ENCODE results near the gene FOS. TPM values are rescaled to one million over a fixed set of nuclear protein-coding genes. Genes with fewer than 3 reads are reported as not detected.
"Not testable (repeated sequence)": the region's sequence is repeated elsewhere in the genome, so short reads cannot be mapped to it uniquely, and the experiment has no call there.

Gene FOS
- total RNA-seq, 2 donors from 2014 or later: 232 to 555 TPM

DNA sequence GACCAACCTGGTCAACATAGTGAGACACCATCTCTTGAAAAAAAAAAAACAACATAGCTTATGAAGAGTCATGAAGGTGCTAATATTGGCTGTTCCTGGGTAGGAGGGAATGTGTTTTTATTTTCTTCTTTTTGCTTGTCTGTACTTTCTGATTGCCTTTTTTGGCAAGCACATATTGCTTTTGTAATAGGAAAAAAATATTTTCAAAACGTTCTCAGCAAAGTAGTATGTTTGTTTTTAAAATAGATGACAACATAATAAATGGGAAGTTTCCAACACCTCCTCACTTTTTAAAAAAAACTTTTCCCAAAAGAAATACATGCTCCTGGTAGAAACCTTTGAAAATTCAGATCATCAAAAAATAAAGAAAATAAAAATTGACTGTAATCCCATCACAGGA, 20.9 kb downstream of the FOS start:
- DNase-seq (ENCODE audit: low spot score): no peak
- Histone ChIP-seq H3K36me3 (no peaks in the 10 kb centered on the region), H3K27ac (peak overlapping the region in 1 of 2 donors; percentile 51), H3K27me3 (no peaks in the 10 kb centered on the region), H3K4me3 (no peak overlapping the region), H3K4me1 (peaks cover 0 to 24% of the 10 kb centered on the region in 2 donors), H3K9me3 (no peaks in the 10 kb centered on the region)
- TF ChIP-seq, protein P1, sequence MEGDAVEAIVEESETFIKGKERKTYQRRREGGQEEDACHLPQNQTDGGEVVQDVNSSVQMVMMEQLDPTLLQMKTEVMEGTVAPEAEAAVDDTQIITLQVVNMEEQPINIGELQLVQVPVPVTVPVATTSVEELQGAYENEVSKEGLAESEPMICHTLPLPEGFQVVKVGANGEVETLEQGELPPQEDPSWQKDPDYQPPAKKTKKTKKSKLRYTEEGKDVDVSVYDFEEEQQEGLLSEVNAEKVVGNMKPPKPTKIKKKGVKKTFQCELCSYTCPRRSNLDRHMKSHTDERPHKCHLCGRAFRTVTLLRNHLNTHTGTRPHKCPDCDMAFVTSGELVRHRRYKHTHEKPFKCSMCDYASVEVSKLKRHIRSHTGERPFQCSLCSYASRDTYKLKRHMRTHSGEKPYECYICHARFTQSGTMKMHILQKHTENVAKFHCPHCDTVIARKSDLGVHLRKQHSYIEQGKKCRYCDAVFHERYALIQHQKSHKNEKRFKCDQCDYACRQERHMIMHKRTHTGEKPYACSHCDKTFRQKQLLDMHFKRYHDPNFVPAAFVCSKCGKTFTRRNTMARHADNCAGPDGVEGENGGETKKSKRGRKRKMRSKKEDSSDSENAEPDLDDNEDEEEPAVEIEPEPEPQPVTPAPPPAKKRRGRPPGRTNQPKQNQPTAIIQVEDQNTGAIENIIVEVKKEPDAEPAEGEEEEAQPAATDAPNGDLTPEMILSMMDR (IDR thresholded peaks at IDR 0.05): no peak

DNA sequence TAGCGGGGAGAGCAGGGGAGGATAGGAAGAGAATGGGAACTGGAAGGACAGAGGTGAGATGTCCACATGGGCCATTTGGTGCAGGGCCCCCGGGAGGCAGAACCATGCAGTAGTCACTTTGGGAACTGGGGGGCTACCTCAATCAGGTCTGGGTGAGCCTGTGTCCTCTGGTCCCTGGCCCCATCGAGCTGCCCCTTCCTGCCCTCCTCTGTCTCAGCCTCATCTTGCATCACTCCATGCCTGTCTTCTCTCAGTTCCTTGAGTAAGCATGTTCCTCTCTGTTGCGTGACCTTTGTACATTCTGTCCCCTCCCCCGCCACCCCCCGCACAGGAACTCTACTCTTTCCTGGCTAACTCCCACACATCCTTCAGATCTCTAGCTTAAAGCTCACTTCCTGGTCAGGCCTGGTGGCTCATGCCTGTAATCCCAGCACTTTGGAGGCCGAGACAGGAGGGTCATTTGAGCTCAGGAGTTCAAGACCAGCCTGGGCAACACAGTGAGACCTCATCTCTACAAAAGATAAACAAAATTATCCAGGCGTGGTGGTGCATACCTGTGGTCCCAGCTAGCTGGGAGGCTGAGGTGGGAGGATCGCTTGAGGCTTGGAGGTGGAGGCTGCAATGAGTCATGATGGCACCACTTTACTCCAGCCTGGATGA, 23.2 kb downstream of the FOS start:
- peaks cover 0 to 5% of the 10 kb centered on the region in 2 donors for H3K4me1 ChIP-seq
- no peaks in the 10 kb centered on the region for H3K9me3 ChIP-seq
- peak overlapping the region in 1 of 2 donors; percentile 9 for H3K27ac ChIP-seq
- H3K36me3 ChIP-seq: no peaks in the 10 kb centered on the region
- peak; percentile 68 for DNase-seq (ENCODE audit: low spot score)
- H3K4me3 ChIP-seq: no peak overlapping the region
- TF ChIP-seq, protein P1 (IDR thresholded peaks at IDR 0.05): no peak
- H3K27me3 ChIP-seq: no peaks in the 10 kb centered on the region

DNA sequence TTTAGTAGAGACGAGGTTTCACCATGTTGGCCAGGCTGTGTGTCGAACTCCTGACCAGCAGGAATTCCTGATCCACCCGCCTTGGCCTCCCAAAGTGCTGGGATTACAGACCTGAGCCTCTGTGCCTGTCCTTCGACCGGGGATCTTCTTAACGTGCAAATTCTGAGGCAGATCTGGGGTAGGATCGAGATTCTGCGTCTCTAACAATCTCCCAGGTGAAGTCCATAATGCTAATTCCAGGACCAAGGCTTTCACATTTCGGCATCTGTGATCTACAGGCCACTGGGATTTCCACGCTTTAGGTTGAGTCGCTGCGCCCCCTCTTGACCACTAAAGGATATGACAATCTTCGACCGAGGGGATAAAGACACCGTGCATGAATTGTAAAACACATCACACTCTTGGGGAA, 24.8 kb downstream of the FOS start:
- no peak overlapping the region for H3K4me3 ChIP-seq
- TF ChIP-seq, protein P1 (IDR thresholded peaks at IDR 0.05): peak; percentile 77 to 87
- H3K36me3 ChIP-seq: no peaks in the 10 kb centered on the region
- no peaks in the 10 kb centered on the region for H3K27me3 ChIP-seq
- H3K4me1 ChIP-seq: peaks cover 0 to 2% of the 10 kb centered on the region in 2 donors
- H3K27ac ChIP-seq: no peak overlapping the region
- no peaks in the 10 kb centered on the region for H3K9me3 ChIP-seq
- DNase-seq (ENCODE audit: low spot score): peak; percentile 82

DNA sequence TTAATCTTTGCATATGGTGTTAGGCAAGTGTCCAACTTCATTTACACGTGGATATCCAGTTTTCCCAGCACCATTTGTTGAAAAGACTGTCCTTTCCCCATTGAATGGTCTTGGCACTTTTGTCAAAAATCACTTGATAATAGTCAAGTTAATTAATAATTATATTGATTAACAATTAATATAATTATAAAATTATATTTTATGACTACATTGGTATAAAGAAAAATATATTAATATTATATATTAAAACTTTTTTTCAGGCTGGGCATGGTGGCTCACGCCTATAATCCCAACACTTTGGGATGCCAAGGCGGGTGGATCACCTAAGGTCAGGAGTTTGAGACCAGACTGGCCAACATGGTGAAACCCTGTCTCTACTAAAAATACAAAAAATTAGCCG, 27.8 kb downstream of the FOS start:
- not testable (repeated sequence) for H3K36me3 ChIP-seq; DNase-seq (ENCODE audit: low spot score); H3K9me3 ChIP-seq; H3K4me3 ChIP-seq; H3K27ac ChIP-seq; H3K27me3 ChIP-seq
- H3K4me1 ChIP-seq: peaks cover 0 to 16% of the 10 kb centered on the region in 2 donors

DNA sequence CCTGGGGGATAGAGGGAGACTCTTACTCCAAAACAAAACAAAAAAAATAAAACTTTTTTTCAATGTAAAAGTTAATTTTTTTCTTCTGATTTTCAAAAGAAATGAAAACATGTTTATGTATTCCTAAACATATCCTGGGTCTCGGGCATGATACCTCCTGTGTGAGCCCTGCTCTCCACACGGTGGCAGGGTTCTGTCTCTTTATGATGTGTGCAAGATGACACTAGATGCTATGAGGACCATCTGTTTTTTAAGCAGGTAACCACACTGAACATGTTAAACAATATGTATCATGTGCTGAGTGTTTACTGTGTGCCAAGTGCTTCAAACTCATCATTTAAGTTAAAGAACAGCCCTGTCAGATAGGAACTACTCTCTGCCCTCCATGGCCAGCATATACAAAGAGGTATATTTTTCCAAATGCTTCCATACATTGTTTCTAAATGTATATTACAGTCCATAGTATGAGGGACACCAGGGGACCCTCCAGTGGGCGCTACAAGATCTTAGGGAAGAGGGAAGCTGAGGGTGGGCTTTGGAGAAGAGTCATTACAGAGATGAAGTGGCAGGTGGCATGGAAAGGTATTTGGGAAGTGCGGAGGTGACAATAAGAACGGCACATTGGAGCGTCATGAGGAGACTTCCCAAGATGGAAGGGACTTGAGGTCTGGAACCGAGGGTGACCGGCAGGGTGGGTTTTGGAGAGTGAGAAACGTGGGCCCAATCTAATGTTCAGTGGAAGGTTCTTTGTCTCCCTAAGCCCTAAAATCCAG, 28.5 kb downstream of the FOS start:
- no peak for DNase-seq (ENCODE audit: low spot score)
- Histone ChIP-seq H3K9me3 (no peaks in the 10 kb centered on the region), H3K27ac (no peak overlapping the region), H3K4me1 (peaks cover 0 to 20% of the 10 kb centered on the region in 2 donors), H3K36me3 (no peaks in the 10 kb centered on the region), H3K27me3 (no peaks in the 10 kb centered on the region), H3K4me3 (no peak overlapping the region)
- TF ChIP-seq, protein P1 (IDR thresholded peaks at IDR 0.05): peak in 1 of 2 donors; percentile 41

DNA sequence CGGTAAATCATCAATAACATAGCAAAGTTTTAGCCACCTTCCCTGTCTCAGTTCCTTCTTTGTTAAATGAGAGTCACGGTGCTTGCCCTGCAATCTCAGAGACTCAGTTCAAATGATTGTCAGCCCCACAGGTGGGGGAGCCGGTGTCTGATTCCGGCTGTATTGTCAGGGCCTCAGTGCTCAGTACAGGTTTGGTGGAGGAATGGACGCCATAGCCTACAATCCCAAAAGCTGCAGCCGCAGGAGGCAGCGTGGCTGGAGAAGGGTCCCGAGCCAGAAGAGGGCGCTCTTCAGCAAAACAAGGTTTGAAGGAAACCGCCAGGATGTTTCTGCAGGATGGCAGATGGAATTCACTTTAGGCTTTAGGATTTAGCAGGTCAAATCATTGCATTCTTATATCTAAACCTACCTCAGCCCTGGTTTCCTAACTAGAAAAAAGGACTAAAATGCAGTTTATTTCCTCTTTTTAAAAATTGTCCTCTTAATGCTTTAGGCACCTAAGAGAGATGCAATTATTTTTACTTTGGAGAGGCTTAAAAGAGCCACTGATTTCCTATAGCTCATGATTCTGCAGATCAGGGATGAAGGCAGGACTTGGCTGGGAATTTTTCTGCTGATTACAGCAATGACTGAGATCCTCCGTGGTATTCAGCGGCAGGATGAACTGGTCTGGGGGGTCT, 29.2 kb downstream of the FOS start:
- Histone ChIP-seq H3K27me3 (no peaks in the 10 kb centered on the region), H3K36me3 (no peaks in the 10 kb centered on the region), H3K4me3 (no peak overlapping the region), H3K27ac (no peak overlapping the region), H3K4me1 (peaks cover 0 to 20% of the 10 kb centered on the region in 2 donors), H3K9me3 (no peaks in the 10 kb centered on the region)
- peak; percentile 90 for DNase-seq (ENCODE audit: low spot score)
- TF ChIP-seq, protein P1 (IDR thresholded peaks at IDR 0.05): peak; percentile 88 to 96

DNA sequence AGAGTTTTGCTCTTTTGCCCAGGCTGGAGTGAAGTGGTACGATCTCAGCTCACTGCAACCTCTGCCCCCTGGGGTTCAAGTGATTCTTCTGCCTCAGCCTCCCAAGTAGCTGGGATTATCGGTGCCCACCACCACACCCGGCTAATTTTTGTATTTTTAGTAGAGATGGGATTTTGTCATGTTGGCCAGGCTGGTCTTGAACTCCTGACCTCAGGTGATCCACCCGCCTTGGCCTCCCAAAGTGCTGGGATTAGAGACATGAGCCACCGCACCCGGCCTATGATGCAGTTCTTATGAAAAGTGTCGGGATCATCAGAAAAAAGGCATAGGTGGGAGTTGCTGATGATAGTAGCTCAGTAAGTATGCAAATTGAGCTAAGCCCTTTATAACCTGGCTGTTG, 30.4 kb downstream of the FOS start:
- H3K36me3 ChIP-seq; H3K27ac ChIP-seq; H3K27me3 ChIP-seq; H3K4me3 ChIP-seq; H3K9me3 ChIP-seq; DNase-seq (ENCODE audit: low spot score): not testable (repeated sequence)
- H3K4me1 ChIP-seq: peaks cover 0 to 20% of the 10 kb centered on the region in 2 donors

DNA sequence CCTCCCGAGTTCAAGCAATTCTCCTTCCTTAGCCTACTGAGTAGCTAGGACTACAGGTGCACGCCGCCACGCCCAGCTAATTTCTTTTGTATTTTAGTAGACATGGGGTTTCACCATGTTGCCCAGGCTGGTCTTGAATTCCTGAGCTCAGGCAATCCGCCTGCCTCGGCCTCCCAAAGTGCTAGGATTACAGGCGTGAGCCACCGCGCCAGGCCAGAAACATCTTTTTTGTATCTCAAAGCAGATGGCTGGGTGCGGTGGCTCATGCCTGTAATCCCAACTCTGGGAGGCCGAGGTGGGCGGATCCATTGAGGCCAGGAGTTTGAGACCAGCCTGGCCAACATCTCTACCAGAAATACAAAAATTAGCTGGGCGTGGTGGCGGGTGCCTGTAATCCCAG, 30.9 kb downstream of the FOS start:
- not testable (repeated sequence) for H3K9me3 ChIP-seq; H3K27me3 ChIP-seq; H3K4me3 ChIP-seq; DNase-seq (ENCODE audit: low spot score); H3K36me3 ChIP-seq
- Histone ChIP-seq H3K27ac (peak overlapping the region in 1 of 2 donors; percentile 73), H3K4me1 (peaks cover 0 to 24% of the 10 kb centered on the region in 2 donors)
